Endothelial cell of umbilical vein (primary cell): Measurements from ENCODE around the gene TEC. TPM values are rescaled to one million over a fixed set of nuclear protein-coding genes. Genes with fewer than 3 reads are reported as not detected.

Experiments used
- BruUV-seq: library from RNA; stranded (reverse); fragments of 400-500 nt; replicated peaks from 2 replicates; lab custom pipeline; 2021; lab: Mats Ljungman, UMichigan
- CTCF ChIA-PET: fragments of 300-600, 350-600 bp; sonication (Branson Sonifier 250); formaldehyde crosslinking; loops from one replicate; lab custom pipeline; 2021; ENCODE audit warnings: antibody characterized with exemption, inconsistent platforms; lab: Charles Lee
- POLR2A ChIA-PET: fragments of 300-600, 350-600 bp; sonication (Branson Sonifier 250); formaldehyde crosslinking; loops from one replicate; lab custom pipeline; 2021; ENCODE audit warnings: antibody characterized with exemption, inconsistent platforms; lab: Charles Lee
- DNase-seq: peaks from one replicate; pipeline ENCODE4 v3.0.0-alpha.2; 2011; ENCODE audit warnings: low read depth, low spot score
- FAIRE-seq: peaks from 2 replicates; lab custom pipeline; 2011; peaks lifted over from hg19 to GRCh38; lab: Jason Lieb, UNC
- H2AFZ ChIP-seq: 2 replicates; pipeline ENCODE4 v1.6.0; 2012; ENCODE audit warnings: low read depth, low read length, control low read depth, inconsistent platforms
- H3K27ac ChIP-seq: 2 replicates; pipeline ENCODE4 v1.5.1; 2011; ENCODE audit warnings: low read depth, mild to moderate bottlenecking, control low read depth, low read length, moderate library complexity; ENCODE audit not compliant: insufficient read depth
- H3K27me3 ChIP-seq, 2 experiments: 2 replicates each; pipeline versions ENCODE4 v1.6.0 to v1.6.1; 2011; ENCODE audit warnings: low read length in 2 of 2, mixed read lengths in 1 of 2; ENCODE audit not compliant: control insufficient read depth in 2 of 2, insufficient read depth in 2 of 2
- H3K36me3 ChIP-seq, 2 experiments: 2 replicates in 1 of 2; 3 replicates in 1 of 2; pipeline ENCODE4 v1.5.1; 2011; ENCODE audit warnings: low read length in 2 of 2, mild to moderate bottlenecking in 1 of 2, moderate library complexity in 1 of 2; ENCODE audit not compliant: control insufficient read depth in 2 of 2, insufficient read depth in 2 of 2; ENCODE audit errors: extremely low read depth in 1 of 2
- H3K4me1 ChIP-seq: 3 replicates; pipeline ENCODE4 v1.5.1; 2011; ENCODE audit warnings: mild to moderate bottlenecking, low read length; ENCODE audit not compliant: control insufficient read depth, insufficient read depth; ENCODE audit errors: extremely low read depth
- H3K4me2 ChIP-seq: 2 replicates; pipeline ENCODE4 v1.6.1; 2011; ENCODE audit warnings: low read length, control low read depth, mixed read lengths; ENCODE audit not compliant: insufficient read depth
- H3K4me3 ChIP-seq, 3 experiments: fragments of 200-600 bp in 1 of 3; sonication (generic), shearing (Covaris generic) in 1 of 3; replicated peaks in 1 of 3; 2 replicates each; pipeline ENCODE4 v1.5.1; 2011 to 2016; ENCODE audit warnings: control low read depth in 3 of 3, low read length in 3 of 3, mild to moderate bottlenecking in 2 of 3, inconsistent platforms in 1 of 3, low read depth in 1 of 3, moderate library complexity in 1 of 3; ENCODE audit not compliant: insufficient read depth in 1 of 3
- H3K79me2 ChIP-seq: 2 replicates; pipeline ENCODE4 v1.6.0; 2012; ENCODE audit warnings: low read length, inconsistent platforms; ENCODE audit not compliant: control insufficient read depth, insufficient read depth
- H3K9ac ChIP-seq: replicated peaks from 2 replicates; pipeline ENCODE3; 2011; ENCODE audit warnings: low read length, control low read depth; ENCODE audit not compliant: insufficient read depth; ENCODE audit errors: extremely low read depth
- H3K9me1 ChIP-seq: replicated peaks from 3 replicates; pipeline ENCODE4 v1.6.0; 2011; ENCODE audit warnings: mild to moderate bottlenecking, low read length; ENCODE audit not compliant: control insufficient read depth, insufficient read depth; ENCODE audit errors: extremely low read depth
- H3K9me3 ChIP-seq: replicated peaks from 2 replicates; pipeline ENCODE4 v1.5.1; 2012; ENCODE audit warnings: low read length, inconsistent platforms; ENCODE audit not compliant: control insufficient read depth, insufficient read depth
- H4K20me1 ChIP-seq: replicated peaks from 2 replicates; pipeline ENCODE3; 2011; ENCODE audit warnings: mild to moderate bottlenecking, low read length; ENCODE audit not compliant: control insufficient read depth, insufficient read depth; ENCODE audit errors: extremely low read depth
- EZH2 ChIP-seq: IDR thresholded peaks from 2 replicates; pipeline ENCODE4 v1.6.1; 2012; ENCODE audit warnings: borderline replicate concordance, low read depth, mild to moderate bottlenecking, moderate library complexity, low read length, inconsistent platforms; ENCODE audit not compliant: severe bottlenecking
- FOS ChIP-seq: IDR thresholded peaks from 2 replicates; pipeline ENCODE4 v1.6.1; 2011; ENCODE audit warnings: mild to moderate bottlenecking, low read length, moderate library complexity, borderline replicate concordance; ENCODE audit not compliant: insufficient read depth
- GATA2 ChIP-seq: IDR thresholded peaks from 2 replicates; pipeline ENCODE4 v1.7.0; 2011; ENCODE audit warnings: low read depth, mild to moderate bottlenecking, moderate library complexity, mixed read lengths, low read length; ENCODE audit not compliant: insufficient read length, insufficient read depth
- JUN ChIP-seq: IDR thresholded peaks from 2 replicates; pipeline ENCODE4 v1.6.1; 2011; ENCODE audit warnings: borderline replicate concordance, low read depth; ENCODE audit not compliant: insufficient read length, insufficient read depth
- MYC ChIP-seq: IDR thresholded peaks from one replicate; pipeline ENCODE4 v1.6.1; 2011; ENCODE audit warnings: mild to moderate bottlenecking, low read depth, low read length
- POLR2A ChIP-seq: IDR thresholded peaks from 2 replicates; pipeline ENCODE4 v1.6.1; 2012; ENCODE audit warnings: low read depth, mild to moderate bottlenecking, control low read depth, low read length
- POLR2AphosphoS5 ChIP-seq: IDR thresholded peaks from 2 replicates; pipeline ENCODE4 v1.6.1; 2012; ENCODE audit warnings: low read depth, mild to moderate bottlenecking, control low read depth, low read length, moderate library complexity; ENCODE audit not compliant: insufficient read depth
- dilution Hi-C: fragments of 300-500 bp; cut with MboI; formaldehyde crosslinking; loops from one replicate; pipeline ENCODE4 v1.15.0; 2019; ENCODE audit warnings: low sequenced_read_pairs; ENCODE audit not compliant: extremely low pct_ligation_motif_present
- intact Hi-C: fragments of 100-400 bp; cut with micrococcal nuclease; formaldehyde crosslinking; loops from one replicate; pipeline ENCODE4 v1.10.0; 2022
- polyA plus RNA-seq, 4 experiments: library from polyadenylated mRNA; depleted of rRNA in 3 of 4; stranded (reverse) in 3 of 4; unstranded in 1 of 4; fragments of >200 nt; gene quantifications; 2 replicates each; pipeline versions ENCODE4 v1.2.1 to v1.2.3, GENCODE V29; 2011 to 2012; ENCODE audit warnings: missing spikeins in 1 of 4
- total RNA-seq: library from RNA; stranded (reverse); gene quantifications from 2 replicates; pipeline ENCODE4 v1.2.3, GENCODE V29; 2021
- TF ChIP-seq, protein P1 (sequence below), 2 donors: IDR thresholded peaks; 1 replicate in 1 of 2; 2 replicates in 1 of 2; pipeline ENCODE4 v1.5.1; 2011; ENCODE audit warnings: low read length in 2 of 2, mild to moderate bottlenecking in 2 of 2, moderate library complexity in 2 of 2, control low read depth in 1 of 2, inconsistent platforms in 1 of 2, low read depth in 1 of 2; ENCODE audit not compliant: insufficient read depth in 1 of 2; ENCODE audit errors: extremely low read depth in 1 of 2
- TF ChIP-seq, protein P2 (sequence below): IDR thresholded peaks from 2 replicates; pipeline ENCODE4 v1.6.1; 2011; ENCODE audit not compliant: insufficient read depth, insufficient read length

Gene TEC
- total and polyA plus RNA-seq, 2 donors (not counting 3 experiments of a cell fraction or from before 2014, with no cell fraction given) = 0.08 to 0.86 TPM

DNA sequence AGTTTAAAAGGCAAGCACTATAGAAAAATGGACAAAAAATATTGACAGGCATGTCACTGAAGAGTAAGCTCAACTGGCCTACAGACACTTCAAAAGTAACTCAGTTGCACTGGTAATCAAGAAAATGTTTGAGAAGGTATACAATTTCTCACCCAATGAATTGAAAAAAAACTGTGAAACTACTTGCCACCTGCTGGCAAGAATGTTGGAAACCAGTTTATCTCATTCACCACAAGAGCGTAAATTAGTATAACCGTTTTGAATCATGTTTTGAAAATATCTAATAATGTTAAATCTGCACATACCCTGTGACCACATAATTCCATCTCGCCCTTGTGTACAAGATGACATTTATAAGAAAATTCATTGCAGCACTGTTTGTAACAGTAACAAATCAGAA lies 167.3 kb downstream of the TEC start:
- Histone ChIP-seq H4K20me1 (no peaks in the 10 kb centered on the region), H3K36me3 (no peaks in the 10 kb centered on the region), H3K27me3 (no peaks in the 10 kb centered on the region), H2AFZ (no peak overlapping the region), H3K4me3 (no peak overlapping the region), H3K27ac (no peak overlapping the region), H3K4me1 (no peaks in the 10 kb centered on the region), H3K79me2 (no peaks in the 10 kb centered on the region), H3K4me2 (no peak overlapping the region), H3K9me3 (no peaks in the 10 kb centered on the region), H3K9me1 (no peaks in the 10 kb centered on the region), H3K9ac (no peak overlapping the region)
- no TSS peak for BruUV-seq
- TF ChIP-seq JUN (no peak), GATA2 (no peak), FOS (no peak), POLR2AphosphoS5 (no peak), EZH2 (no peak), POLR2A (no peak), MYC (no peak)
- TF ChIP-seq, protein P1, sequence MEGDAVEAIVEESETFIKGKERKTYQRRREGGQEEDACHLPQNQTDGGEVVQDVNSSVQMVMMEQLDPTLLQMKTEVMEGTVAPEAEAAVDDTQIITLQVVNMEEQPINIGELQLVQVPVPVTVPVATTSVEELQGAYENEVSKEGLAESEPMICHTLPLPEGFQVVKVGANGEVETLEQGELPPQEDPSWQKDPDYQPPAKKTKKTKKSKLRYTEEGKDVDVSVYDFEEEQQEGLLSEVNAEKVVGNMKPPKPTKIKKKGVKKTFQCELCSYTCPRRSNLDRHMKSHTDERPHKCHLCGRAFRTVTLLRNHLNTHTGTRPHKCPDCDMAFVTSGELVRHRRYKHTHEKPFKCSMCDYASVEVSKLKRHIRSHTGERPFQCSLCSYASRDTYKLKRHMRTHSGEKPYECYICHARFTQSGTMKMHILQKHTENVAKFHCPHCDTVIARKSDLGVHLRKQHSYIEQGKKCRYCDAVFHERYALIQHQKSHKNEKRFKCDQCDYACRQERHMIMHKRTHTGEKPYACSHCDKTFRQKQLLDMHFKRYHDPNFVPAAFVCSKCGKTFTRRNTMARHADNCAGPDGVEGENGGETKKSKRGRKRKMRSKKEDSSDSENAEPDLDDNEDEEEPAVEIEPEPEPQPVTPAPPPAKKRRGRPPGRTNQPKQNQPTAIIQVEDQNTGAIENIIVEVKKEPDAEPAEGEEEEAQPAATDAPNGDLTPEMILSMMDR (IDR thresholded peaks at IDR 0.05; ENCODE audit: extremely low read depth in 1 of 2, insufficient read depth in 1 of 2, low read depth in 1 of 2, low read length in 2 of 2) = no peak
- TF ChIP-seq, protein P2, sequence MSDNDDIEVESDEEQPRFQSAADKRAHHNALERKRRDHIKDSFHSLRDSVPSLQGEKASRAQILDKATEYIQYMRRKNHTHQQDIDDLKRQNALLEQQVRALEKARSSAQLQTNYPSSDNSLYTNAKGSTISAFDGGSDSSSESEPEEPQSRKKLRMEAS = no peak
- FAIRE-seq (no peak), DNase-seq (no peak)
- dilution Hi-C loops (no loop called here), intact Hi-C loops (no loop called here)
- ChIA-PET POLR2A (no interaction called here), CTCF (no interaction called here)
